Thoracic aorta (tissue), 2 donors: ENCODE data around the gene DOHH. TPM values are rescaled to one million over a fixed set of nuclear protein-coding genes. Genes with fewer than 3 reads are reported as not detected.

ENCODE experiments used
- ATAC-seq: fragments of 150-250 bp; one replicate; pipeline ENCODE4 v1.8.0; 2017; ENCODE audit warnings: low read depth; ENCODE audit not compliant: insufficient number of reproducible peaks, low FRiP score
- DNase-seq: peaks from one replicate; pipeline ENCODE4 v3.0.0-alpha.2; 2020; ENCODE audit warnings: low spot score
- H3K27ac ChIP-seq, 2 donors: fragments of 200-600 bp; sonication (generic); 1 replicate in 1 of 2; 2 replicates in 1 of 2; pipeline ENCODE4 v1.5.1; 2016; ENCODE audit warnings: mild to moderate bottlenecking in 2 of 2, moderate library complexity in 2 of 2
- H3K27me3 ChIP-seq: fragments of 200-600 bp; sonication (generic); replicated peaks from 2 replicates; pipeline ENCODE4 v1.6.0; 2016; ENCODE audit warnings: mild to moderate bottlenecking; ENCODE audit not compliant: insufficient read depth
- H3K36me3 ChIP-seq: fragments of 200-600 bp; sonication (generic); one replicate; pipeline ENCODE4 v1.5.1; 2016
- H3K4me1 ChIP-seq, 2 donors: fragments of 200-600 bp; sonication (generic); 1 replicate in 1 of 2; 2 replicates in 1 of 2; pipeline versions ENCODE4 v1.5.1 to v1.6.0; 2016; ENCODE audit warnings: low read depth in 2 of 2, mild to moderate bottlenecking in 1 of 2; ENCODE audit not compliant: control insufficient read depth in 1 of 2
- H3K4me3 ChIP-seq: fragments of 200-600 bp; sonication (generic); 2 replicates; pipeline ENCODE4 v1.5.1; 2016; ENCODE audit warnings: mild to moderate bottlenecking
- H3K9me3 ChIP-seq: fragments of 200-600 bp; sonication (generic); 2 replicates; pipeline ENCODE4 v1.5.1; 2016
- total RNA-seq, 2 donors: library from RNA; depleted of rRNA; stranded (reverse); fragments of >200 nt; gene quantifications; one replicate each; pipeline versions ENCODE4 v1.1.0 to v1.2.3, GENCODE V29; 2016
- TF ChIP-seq, protein P1 (sequence below): fragments of 200-600 bp; sonication (generic); IDR thresholded peaks from one replicate; pipeline ENCODE4 v1.5.1; 2019; ENCODE audit warnings: antibody characterized with exemption

Gene DOHH
- total RNA-seq, 2 donors from 2014 or later = 22.0 to 24.2 TPM

DNA sequence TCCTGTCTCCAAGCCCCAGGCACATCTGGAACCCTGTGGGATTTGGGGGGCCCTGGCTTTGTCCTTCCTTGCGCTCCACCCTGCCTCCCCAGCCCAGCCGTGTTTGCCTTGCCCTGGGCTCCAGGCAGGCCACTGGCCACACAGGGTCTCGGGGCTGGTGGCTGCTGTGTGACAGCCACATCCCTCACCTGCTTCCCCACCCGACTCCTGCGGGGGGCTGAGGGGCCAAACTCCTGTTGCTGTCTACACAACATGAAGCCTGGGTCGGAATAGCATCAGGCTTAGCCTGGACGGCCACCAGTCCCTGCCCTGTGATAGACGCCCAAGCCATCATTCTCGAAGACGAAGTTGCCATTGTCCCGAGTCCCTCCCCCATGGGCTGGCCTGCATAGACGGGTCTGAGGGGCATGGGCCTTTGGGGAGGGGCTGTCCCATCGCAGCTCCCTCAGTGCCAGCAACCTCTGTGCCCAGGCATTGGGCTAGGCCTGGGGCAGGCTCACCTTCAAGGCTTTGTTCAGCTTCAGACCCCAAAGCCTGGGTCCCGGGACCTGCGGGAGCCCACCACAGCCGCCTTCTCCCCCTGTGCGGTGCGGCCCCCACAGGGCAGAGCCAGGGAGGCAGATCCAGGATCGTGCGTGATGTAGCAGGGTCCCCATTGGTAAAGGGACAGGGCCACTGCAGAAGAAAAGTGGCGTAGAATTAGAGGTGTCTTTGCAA, 23.0 kb upstream of the DOHH start:
- TF ChIP-seq, protein P1, sequence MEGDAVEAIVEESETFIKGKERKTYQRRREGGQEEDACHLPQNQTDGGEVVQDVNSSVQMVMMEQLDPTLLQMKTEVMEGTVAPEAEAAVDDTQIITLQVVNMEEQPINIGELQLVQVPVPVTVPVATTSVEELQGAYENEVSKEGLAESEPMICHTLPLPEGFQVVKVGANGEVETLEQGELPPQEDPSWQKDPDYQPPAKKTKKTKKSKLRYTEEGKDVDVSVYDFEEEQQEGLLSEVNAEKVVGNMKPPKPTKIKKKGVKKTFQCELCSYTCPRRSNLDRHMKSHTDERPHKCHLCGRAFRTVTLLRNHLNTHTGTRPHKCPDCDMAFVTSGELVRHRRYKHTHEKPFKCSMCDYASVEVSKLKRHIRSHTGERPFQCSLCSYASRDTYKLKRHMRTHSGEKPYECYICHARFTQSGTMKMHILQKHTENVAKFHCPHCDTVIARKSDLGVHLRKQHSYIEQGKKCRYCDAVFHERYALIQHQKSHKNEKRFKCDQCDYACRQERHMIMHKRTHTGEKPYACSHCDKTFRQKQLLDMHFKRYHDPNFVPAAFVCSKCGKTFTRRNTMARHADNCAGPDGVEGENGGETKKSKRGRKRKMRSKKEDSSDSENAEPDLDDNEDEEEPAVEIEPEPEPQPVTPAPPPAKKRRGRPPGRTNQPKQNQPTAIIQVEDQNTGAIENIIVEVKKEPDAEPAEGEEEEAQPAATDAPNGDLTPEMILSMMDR = no peak
- peaks cover 57% of the 10 kb centered on the region for H3K36me3 ChIP-seq
- no peak for ATAC-seq

DNA sequence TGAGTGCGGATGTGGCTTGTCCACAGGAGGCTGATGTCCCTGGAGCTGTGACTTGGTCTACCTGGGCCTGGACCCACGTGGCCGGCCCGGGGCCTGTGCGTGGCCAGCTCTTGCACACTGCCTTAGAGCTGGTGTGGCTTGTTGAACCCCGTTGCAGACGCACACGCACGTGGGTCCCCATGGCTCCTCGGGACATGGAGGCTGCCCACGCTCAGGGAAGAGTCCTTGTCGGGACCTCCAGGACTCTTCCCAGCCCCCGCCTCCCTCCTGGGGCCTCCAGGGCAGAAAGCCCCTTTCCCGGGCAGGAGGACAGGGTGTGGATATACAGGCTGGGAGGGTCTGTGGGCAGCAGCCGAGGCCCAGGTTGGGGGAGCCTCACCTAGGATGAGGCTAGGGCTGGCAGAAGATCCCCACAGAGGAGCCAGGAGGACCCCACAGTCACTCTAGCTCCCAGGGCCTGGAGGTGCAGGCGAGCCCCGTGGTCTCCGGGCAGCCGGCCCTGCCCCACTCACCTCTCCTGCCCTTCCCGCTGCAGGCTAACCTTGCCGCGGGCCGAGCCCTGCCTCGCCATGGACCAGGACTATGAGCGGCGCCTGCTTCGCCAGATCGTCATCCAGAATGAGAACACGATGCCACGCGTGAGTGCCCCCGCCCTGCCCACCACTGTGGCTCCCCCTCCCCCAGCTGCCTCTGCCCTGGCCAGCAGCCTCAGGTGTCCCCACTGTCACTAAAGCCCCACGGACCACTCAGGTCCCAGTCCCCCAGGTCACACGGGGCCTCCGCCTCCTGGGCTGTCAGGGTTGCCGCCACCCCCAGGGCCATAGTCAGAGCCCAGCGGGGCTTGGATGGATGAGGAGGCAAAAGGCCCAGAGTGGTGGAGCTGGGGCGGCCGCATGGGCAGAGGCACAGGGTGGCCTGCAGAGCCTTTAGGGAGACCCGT, 22.2 kb upstream of the DOHH start:
- ATAC-seq = no peak
- Histone ChIP-seq H3K36me3 (peaks cover 49% of the 10 kb centered on the region), H3K4me1 (no peaks in the 10 kb centered on the region)

More for the DNA sequence above, 23.0 kb upstream of the DOHH start:
- no peak overlapping the region for H3K4me3 ChIP-seq
- H3K4me1 ChIP-seq = no peaks in the 10 kb centered on the region
- no peaks in the 10 kb centered on the region for H3K27me3 ChIP-seq
- H3K9me3 ChIP-seq = no peaks in the 10 kb centered on the region
- DNase-seq = no peak
- no peak overlapping the region for H3K27ac ChIP-seq

DNA sequence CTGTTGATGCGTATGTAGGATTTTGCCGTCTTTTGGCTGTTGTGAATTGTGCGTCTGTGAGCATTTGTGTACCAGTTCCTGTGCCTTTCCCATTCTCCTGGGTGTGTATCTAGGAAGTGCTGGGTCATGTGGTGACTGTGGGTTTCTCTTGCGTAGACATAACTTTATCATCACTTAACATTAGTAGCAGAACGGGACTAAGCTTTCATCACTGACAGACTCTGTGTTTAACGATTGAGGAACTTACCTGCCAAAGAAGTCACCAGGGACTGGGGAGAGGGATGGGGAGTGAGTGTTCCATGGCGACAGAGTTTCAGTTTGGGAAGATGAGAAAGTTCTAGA, 20.6 kb upstream of the DOHH start:
- Histone ChIP-seq H3K4me1 (peaks cover 0 to 8% of the 10 kb centered on the region in 2 donors), H3K36me3 (peaks cover 34% of the 10 kb centered on the region), H3K9me3 (no peaks in the 10 kb centered on the region), H3K4me3 (no peak overlapping the region), H3K27ac (no peak overlapping the region), H3K27me3 (no peaks in the 10 kb centered on the region)
- ATAC-seq (no peak), DNase-seq (no peak)
- TF ChIP-seq, protein P1 = no peak

More for the DNA sequence above, 22.2 kb upstream of the DOHH start:
- no peaks in the 10 kb centered on the region for H3K9me3 ChIP-seq
- no peak for DNase-seq
- no peak overlapping the region for H3K27ac ChIP-seq
- no peaks in the 10 kb centered on the region for H3K27me3 ChIP-seq
- TF ChIP-seq, protein P1 = no peak
- no peak overlapping the region for H3K4me3 ChIP-seq

DNA sequence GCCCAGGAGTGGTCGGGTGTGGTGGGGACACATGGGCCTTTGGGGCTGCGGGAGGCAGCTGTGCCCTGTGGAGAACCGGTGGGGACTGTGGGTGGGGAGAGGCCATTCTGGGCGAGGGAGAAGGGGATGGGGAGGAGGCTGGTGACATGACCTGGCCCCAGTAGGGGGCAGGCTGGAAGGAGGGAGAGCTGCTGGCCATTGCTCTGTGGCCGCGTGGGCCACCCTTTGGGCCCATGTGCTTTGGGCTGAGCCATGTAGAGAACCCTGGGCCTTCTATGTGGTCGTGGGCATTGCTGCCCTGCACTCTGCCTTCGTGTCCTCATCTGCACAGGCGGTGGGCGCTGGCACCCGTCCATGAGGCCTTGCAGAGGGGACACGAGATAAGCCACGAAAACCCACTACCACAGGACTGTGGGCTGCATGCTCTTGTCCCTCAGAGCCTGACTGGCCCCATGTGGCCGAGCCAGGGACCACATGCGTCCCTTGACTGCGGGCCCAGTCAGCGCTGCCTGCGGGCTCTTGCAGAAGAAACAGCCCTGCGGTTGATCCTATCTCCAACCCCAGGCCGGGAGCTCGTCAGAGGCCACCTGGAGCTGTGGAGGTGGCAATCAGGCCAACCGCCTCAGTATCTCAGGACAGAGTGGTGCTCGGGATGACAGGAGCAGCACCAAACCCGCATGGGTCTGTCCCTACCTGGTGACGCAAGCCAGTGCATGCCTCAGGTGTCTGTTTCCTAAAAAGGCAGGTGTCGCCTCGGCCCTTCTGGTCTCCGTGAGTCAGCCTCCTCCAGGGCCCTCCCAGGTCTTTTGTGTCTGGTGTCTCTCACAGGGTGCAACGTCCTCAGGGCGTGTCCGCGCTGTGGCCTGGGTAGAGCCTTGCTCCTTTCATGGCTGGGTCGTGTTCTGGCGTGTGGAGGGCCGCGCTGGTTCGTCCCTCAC, 20.0 kb upstream of the DOHH start:
- DNase-seq (no peak), ATAC-seq (no peak)
- Histone ChIP-seq H3K27me3 (no peaks in the 10 kb centered on the region), H3K36me3 (peaks cover 28% of the 10 kb centered on the region), H3K4me1 (peaks cover 0 to 8% of the 10 kb centered on the region in 2 donors), H3K27ac (no peak overlapping the region), H3K9me3 (no peaks in the 10 kb centered on the region), H3K4me3 (no peak overlapping the region)
- TF ChIP-seq, protein P1 = no peak
